ENCODE data around the gene TNRC6A.

DNA sequence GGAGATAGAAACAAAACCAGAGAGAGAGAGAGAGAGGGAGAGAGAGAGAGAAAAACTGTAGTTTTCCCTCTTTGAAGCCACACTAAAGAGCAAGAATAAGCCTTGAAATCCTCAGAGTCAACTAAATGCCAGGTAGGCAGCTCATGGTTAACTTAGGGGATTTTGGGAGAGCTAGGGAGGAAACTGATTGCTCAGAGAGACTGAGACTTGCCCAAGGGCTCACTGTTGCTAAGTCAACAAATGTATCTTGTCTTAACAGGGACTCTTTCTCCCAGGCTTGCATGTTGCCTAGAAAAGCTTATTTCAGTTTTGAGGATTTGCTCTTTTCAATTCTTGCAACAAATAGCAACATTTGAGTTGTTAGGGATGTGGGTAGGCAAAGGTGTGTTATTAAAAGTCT lies 111.8 kb downstream of the TNRC6A start:
- TF ChIP-seq CTCF (IDR thresholded peaks at IDR 0.05), result no peak
- no peak for TF ChIP-seq POLR2A (IDR thresholded peaks at IDR 0.05)
- TF ChIP-seq POLR2AphosphoS5 (IDR thresholded peaks at IDR 0.05), result no peak
